Stimulated activated CD4-positive, alpha-beta T cell treated with anti-CD3 and anti-CD28 coated beads, Interleukin-1b, Interleukin-23, amount 100 ng/mL, for 24 hours (primary cell): ENCODE measurements around the gene RAB44.

Source experiments
- DNase-seq, 4 experiments: peaks; one replicate each; pipeline ENCODE4 v3.0.0-alpha.2; 2020; ENCODE audit warnings: low read depth in 4 of 4, low spot score in 1 of 4

Gene RAB44

DNA sequence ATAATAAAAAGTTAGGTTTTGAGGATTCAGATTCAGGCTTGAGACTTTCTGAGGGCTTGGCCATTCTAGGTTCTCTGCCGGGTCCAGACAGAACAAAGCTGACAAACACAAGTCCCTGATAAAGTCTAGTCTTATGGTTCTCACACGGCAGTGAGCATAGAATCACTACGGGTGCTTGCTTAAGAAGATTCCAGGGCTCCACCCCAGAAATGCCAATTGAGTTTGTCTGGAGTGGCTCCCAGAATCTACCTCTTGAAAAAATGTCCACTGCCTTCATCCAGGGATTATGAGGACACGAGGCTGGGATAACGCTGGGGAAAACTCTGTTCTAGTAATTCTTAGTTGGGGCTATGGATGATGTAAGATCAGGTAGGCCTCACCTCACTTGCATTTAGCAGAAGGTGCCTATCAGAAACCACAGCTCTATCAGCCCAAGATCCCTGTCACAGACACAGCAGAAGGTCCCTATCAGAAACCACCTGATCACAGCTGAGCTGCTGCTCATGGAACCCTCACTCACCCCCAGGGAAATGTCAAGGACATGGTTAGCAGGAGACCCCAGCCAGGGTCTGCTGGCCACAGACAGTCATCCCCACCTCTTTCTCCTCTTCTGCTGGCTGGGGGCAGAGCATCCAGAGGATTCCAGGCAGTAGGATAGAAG is 52.3 kb downstream of the RAB44 start:
- DNase-seq = no peak

DNA sequence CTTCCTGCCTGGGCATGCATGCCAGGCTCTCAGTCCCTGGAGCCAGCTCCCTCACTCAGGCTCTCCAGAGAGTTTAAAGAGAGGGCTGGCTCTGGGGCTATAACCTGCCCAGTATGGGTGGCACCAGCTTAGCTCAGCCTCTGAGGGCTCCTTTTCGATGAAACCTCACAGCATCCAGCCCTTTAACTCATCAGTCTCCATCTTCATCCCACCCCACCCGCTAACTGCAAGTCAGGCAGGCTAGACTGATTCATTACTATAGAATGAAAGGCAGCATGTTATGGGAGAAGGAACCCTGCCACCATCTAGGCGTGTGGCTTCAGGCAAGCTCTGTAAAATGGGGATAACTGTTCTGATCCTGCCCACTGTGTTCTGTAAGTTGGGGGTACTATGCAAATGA is 53.5 kb downstream of the RAB44 start:
- no peak for DNase-seq

DNA sequence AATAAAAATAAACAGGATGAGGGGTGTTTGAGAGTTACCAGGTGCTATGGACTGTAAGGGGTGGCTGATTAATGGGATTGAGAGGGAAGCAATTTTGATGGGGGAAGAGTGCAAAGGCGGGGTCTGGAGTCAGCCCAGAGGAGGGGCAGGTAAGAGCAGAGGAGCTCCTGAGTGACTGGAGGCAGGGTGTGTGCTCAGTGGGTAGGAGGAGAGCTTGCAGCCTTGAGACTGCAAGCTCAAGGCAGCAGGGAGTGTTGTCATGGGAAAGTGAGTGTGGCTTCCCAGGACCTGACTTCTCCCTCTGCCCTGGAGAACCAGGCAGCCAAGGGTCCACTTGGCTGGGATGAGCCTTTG is 54.2 kb downstream of the RAB44 start:
- DNase-seq = no peak

DNA sequence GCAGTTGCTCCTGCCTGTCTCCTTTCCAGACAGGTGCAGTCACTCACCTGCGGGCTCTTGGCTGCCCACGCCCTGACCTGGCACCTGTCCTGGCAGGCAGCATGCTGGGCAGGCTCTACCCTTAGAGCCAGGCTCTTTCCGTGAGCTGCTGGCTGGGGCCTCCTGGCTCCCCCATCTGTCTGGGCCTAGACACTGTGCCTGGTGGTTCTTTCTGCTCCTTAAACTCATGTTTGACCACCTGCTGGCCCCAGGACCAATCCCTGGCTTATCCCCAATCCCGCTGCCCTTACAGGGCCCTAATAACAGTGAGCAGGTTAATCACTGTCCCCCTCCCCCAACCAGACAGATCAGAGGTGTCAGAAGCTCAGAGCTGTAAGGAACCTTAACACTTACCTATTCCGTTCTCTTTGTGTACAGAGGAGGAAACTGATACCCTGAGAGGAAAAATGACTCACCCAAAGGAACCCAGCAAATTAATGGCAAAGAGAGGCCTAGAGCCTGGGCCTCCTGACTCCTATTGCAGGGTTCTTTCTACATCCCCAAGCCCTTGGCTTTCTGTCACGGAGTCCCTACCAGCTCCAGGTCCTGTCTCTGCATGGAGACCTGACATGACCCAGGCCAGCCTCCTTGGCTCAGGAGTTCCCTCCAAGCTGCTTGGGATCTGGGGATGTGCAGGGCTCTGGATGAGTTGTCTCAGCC is 54.7 kb downstream of the RAB44 start:
- no peak for DNase-seq

DNA sequence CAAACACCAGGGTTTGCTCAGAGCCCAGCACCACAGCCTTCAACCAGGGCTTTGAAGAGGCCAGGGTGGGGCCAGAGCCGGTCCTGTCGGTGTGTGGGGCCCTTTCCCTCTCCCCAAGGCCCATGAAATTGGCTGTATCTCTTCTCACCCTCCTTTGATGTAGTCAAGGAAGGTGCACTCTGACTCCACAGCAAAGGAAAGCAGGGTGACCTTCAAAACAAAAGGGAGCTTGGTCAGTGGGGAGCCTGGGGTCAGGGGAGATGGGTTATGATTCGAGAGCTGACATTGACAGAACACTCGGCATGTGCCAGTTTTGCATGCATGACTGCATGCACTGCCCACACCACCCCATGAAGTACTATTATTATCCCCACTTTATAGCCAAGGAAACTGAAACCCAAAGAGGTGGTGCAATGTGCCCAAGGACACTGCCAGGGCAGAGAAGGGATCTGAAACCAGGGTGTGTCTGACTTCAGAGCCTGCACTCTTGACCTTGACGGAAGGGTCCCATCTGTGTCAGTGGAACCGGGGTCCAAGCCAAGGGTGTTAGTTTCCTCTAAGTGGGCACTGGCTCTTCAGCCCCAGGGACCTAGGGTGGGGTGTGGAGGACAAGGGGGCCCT is 55.4 kb downstream of the RAB44 start:
- no peak for DNase-seq

DNA sequence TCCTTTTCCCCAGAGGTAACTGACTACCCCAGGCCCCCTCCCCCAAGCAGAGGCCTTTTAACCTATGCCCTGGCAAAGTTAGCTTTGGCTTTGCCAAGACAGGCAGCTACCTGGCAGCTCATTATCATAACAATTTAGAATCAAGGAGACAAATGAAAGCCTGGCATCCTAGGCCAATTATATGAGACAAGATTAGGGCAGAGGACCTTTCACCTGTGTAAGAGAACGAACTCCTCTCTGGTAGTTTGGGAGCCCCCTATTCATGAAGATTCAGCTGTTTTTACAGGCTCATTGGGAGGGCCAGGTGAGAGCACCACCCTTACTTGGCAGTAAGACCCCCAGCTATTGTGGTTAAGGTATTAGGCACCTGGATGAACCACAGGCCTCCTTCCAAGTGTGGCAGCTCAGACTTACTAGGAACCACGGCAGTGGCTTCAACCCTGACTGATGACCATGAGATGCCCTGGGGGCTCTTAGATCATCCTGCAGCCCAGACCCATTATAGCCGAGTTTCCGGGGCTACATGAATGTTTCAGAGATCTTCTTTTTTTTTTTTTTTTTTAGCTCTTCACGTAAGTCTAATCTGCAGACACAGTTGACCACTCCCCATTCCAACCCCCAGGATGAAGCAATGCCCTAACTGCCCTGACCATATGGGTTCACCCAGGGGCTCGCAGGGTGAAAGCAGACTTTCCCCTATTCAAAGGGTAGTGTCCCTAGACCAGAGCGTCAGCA is 56.2 kb downstream of the RAB44 start:
- DNase-seq = no peak

DNA sequence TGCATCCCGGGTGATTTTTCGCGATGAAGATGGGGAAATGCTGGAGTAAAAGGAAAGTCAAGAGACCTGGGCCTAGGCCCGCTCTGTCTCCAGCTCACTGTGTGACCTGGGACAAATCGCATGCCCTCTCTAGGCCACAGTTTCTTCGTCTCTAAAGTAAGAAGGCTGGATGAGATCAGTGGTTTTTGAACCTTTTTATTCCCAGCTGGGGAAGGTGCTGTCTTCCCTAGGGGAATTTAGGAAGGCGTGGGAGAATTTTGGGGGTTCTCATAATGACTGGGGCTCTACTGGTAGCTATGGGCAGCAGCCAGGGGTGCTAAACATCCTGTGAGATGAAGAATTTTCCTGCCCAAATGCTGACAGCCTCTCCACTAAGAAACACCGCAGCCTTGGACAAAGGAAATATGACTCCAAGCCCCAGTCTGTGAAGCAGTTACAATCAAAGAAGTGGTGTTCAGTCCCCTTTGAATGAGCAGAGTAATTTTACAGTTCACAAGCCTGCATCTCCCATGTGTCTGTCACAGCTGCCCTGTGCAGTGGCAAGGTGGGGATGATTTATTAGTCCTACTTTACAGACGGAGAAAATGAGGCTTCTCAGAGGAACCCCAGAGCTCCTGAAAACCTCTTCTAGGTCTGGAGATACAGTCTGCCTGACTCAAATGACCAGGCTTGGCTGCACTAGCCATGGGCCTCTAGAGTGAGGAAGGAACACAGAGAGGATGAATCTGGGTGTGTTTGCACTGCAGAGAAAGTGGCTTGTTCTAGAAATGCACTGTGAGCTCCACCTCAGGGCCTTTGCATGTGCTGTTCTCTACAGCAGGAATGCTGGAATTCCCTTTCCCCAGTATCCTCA is 57.2 kb downstream of the RAB44 start:
- no peak for DNase-seq

DNA sequence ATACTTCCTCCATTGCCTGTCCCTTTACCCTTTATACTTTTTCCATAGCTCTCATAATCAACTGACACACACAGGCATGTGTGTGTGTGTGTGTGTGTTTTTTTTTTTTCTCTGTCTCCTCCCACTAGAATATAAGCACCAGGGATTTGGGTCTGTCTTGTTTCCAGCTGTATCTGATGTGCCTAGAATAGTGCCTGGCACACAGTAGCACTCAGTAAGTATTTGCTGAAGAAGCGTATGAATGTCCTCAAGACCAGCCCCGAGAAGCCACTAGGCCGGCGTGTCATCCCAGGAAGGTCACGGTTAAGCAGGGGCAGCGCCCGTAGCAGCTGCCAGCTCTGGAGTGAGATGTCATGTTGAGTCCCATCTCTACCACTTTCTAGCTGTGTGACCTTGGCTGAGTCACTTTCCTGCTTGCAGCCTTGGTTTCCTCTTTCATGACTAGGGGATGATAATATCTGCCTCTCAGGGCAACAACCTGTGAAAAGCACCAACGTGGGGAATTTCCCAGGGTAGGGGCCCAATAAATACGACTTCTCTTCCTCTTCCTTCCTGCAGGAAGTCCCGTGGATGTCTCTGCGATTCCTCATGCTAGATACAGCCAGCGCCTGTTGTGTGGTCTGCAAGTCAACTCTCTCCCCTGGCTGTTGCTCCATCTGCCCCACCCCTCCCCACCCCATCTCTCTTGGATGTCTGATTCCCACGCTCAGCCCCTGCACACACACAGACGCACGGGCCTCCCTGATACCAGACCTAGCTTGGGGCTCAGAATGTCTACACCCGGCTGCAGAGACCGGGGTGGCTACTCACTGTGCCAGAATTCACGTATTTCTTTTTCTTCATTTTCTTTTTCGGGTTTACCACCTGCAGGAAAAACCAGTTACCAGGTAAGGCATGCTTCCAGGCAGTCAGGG is 58.1 kb downstream of the RAB44 start:
- peak; percentile 31 to 70 (median 48) for DNase-seq

DNA sequence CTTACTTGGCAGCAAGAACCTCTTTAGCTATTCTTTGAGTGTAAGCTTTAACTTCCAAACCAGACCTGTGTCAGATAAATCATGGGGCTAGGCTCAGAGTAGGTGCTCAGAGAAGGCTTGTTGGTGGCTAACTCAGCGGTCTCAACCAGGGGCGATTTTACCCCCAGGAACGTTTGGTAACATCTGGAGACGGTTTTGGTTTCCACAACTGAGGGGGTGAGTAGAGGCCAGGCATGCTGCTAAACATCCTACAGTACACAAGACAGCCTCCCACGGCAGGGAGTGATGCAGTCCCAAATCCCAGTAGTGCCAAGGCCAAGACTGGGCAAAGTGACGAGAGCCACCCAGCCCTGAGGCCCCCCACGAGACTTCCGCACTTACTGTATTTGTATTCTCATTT is 59.2 kb downstream of the RAB44 start:
- no peak for DNase-seq

DNA sequence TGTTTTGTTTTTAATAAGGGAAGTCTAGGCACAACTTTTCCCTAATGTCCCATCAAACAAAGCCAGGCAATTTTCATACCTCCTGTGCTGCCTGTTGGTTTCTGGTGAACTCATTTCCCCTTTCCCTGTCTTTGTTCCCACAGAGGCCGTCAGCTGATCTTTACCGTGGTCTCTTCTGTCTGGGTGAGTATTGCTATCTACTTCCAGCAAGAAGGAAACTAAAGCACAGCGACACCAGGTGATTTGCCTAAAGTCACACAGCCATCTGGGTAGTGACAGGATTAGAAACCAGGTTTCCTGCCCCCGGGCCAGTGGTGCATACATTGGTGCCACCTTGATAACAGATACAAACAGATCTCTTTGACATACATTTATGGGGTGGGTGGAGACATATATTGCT is 59.6 kb downstream of the RAB44 start:
- DNase-seq = no peak

DNA sequence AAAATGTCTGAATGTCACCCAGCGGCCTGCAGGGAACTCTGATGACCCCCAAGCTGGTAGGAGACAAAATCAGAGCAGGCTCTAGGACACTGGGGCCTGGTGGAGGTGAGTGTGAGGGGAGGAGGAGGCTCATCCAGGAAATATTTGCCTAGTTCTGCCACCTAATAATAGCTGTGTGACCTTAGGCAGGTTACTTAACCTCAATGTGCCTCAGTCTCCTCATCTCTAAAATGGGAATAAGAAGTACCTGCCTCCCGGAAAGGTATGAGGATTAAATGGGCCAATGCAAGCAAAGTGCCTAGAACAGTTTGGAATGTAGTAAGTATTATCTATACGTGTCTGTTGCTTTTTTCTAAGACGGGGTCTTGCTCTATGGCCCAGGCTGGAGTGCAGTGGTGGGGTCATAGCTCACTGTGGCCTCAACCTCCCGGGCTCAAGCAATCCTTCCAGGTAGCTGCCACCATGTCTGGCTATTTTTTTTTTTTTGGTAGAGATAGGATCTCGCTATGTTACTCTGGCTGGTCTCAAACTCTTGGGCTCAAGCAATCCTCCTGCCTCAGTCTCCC is 60.4 kb downstream of the RAB44 start:
- no peak for DNase-seq

DNA sequence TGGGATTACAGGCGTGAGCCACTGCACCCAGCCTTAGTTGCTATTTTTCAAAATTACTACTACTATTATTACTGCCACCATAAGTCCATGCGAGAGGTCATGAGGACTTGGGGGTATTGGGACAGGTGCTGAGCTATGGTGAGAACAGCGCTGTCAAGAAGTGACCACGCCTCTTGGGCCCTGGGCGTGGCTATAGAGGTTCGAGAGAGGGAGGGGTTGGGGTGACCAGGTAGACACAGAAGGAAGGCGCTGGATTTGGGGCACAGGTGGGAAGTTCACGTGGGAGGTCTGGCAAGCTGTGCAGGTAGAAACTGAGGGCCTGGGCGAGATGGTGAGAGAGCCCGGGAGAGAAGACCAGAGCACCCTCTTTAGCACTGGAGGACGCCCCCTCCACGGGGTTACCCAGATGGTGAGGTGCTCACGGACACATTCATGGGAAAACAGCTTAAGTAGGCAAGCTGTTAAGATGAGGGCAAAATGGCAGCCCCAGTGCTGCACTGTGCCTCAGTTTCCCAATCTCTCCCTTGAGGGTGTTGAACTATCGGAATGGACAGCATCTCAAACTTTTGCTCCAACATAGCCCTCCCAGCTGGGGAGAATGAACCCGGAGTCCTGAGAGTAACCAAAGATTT is 61.0 kb downstream of the RAB44 start:
- no peak for DNase-seq

DNA sequence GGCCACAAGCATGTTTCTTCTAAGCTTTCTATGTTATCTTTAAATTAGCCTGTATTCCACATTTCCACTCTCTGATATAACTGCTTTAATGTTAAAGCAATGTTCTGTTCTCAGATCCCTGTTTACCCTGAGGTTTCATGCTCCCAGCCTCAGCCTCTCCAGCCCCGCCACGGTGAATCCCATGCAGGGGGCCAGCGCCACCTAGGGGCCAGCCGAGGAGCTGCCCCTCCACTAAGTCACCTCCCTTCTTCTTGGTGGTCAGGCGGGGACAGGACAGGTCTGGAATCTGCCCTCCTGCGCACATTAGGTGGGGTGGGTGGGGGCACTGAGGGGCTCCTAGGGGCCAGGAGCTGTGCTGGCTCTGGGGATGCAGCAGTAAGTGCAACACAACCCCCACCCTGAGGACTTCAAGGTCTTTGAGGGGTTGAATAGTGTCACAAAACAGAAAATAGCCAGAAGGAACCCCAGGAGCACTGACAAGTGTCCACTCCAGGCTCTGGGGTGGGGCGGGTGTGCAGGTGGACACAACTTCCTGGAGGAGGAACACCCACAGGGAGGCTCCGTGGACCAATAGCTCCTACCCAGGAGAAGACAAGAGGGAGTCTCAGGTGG is 61.6 kb downstream of the RAB44 start:
- DNase-seq = peak; percentile 63 to 72 (median 70)

DNA sequence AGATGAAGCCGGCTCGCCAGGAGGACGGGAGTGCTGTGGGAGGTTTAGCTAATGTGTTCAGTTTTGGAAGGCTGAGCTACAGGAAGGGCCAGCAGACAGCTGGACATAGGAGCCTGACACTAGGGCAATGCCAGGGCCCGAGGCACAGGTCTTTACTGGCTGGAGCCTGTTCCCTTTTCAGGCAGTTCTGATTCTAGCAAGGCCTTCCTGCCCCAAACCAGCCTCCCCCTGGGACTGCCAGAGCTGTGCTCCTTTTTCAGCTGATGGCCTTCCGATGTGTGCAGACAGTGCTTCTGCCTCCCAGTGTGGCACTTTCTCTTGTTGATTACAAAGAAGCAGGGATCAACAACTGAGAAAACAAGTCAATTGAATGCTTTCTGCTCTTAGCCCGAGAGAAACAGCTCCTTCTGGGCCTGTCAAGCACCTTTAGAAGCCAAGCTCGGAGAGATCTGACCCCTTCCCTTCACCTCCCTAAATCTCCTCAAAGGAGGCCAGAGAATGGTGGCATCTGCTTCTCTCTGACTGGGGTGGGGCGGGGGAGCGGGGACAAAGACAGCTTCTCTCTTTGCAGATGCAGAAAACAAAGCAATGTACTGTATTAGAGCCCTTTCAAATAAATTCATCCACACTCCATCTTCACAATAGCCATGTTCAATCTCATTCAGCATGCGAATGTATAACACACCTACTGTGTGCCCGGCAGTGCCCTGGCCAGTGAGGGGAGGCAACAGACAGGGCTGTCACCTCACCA is 63.2 kb downstream of the RAB44 start:
- DNase-seq = no peak

DNA sequence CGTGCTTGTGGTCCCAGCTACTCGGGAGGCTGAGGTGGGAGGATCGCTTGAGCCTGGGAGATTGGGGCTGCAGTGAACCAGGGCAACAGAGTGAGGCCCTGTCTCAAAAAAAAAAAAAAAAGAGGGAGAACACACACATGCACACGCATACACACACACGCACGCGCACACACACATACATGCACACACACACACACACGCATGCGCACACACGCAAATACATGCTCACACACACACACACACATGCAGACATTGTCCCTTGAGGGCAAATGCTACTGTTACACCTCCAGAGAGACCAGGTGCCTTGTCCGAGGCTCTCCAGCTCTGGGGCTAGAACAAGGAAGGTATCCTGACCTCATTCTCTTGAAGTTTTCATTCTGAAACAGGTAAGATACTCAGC is 64.5 kb downstream of the RAB44 start:
- DNase-seq = no peak

DNA sequence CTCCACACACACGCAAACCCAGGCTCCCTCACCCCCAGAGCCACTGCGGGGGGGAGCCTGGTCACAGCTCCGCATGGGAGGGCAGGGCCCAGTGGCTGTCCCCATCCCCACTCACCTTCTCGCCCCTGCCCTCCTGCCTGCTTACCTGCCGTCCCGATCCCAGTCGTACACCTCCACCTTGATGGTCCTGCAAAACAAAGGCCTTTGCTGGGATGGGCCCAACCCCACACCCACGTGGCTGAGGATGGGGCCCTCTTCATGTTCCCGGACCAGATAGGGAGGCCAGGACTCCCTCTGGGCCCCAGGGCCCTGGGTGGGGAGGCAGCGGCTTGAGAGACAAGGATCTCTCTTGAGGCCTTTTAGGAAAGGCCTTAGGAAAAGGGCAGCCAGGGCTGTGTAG is 67.6 kb downstream of the RAB44 start:
- DNase-seq = no peak

DNA sequence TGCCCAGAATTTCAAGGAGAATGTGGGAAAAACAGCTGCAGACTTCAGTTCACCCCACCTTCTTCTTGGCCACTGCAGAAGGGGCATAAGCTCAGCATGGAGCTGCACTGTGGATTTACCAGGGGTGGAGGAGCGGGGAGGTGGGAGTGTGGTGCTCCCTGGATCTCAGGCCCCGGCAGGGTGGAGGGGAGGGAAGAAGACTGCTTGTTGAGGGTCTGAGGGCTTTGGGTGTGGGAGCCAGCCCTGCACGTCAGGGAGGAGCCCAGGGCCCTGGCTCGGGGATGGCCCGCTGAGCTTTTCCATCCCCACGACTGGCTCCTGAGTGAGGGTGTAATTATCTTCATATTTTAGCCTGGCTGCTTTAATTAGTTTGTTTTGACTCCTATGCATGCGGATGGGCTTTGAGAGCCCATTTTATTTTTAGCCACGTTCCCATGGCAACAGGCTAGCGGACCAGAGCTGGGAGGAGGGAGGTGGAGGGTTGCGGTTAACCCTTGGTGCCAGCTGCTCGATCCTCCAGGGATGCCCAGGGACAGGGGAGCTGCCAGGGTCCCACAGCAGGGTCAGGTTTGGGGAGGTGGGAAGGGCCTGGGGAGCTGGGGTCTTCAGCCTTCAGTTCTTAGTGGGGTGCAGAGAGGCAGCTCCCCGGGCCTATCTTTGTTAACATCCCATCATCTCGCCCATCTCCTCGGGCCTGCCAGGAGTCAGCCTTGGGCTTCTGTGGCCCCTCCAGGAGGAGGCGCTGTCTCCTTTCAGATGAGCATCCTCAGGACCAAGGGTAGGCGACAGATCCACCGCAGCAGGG is 68.2 kb downstream of the RAB44 start:
- DNase-seq = peak; percentile 59 to 77 (median 66)
